Caco-2 (cell line): ENCODE data around the gene AMN1. TPM values are rescaled to one million over a fixed set of nuclear protein-coding genes. Genes with fewer than 3 reads are reported as not detected.

ENCODE experiments used
- BruUV-seq: library from RNA; stranded (reverse); fragments of 400-500 nt; replicated peaks from 2 replicates; lab custom pipeline; 2021; lab: Mats Ljungman, UMichigan
- CTCF ChIA-PET: fragments of 300-600 bp; sonication (Branson Sonifier 250); formaldehyde crosslinking; loops from one replicate; lab custom pipeline; 2022; ENCODE audit warnings: antibody characterized with exemption; lab: Charles Lee
- POLR2A ChIA-PET: fragments of 300-600 bp; sonication (Branson Sonifier 250); formaldehyde crosslinking; loops from one replicate; lab custom pipeline; 2022; ENCODE audit warnings: antibody characterized with exemption; lab: Charles Lee
- DNase-seq, 2 experiments: peaks; one replicate each; pipeline versions ENCODE4 v3.0.0 to v3.0.0-alpha.2; 2020 to 2022
- H3K27me3 ChIP-seq: replicated peaks from 2 replicates; pipeline ENCODE4 v1.6.0; 2011; ENCODE audit warnings: low read length; ENCODE audit not compliant: control insufficient read depth, insufficient read depth
- H3K36me3 ChIP-seq: 2 replicates; pipeline ENCODE4 v1.5.1; 2011; ENCODE audit warnings: low read length; ENCODE audit not compliant: control insufficient read depth, insufficient read depth
- H3K4me1 ChIP-seq: fragments of 250-450 bp; sonication (Bioruptor Pico); 2 replicates; pipeline ENCODE4 v1.5.1; 2020; ENCODE audit warnings: mild to moderate bottlenecking
- H3K4me3 ChIP-seq: 2 replicates; pipeline ENCODE4 v1.5.1; 2011; ENCODE audit warnings: low read depth, mild to moderate bottlenecking, control low read depth, low read length
- H3K9me3 ChIP-seq: fragments of 250-450 bp; sonication (Bioruptor Pico); 2 replicates; pipeline ENCODE4 v1.5.1; 2020; ENCODE audit warnings: mild to moderate bottlenecking, moderate library complexity
- H3K27ac Mint-ChIP-seq: one replicate; pipeline ENCODE4 v1.8.0; 2022; ENCODE audit warnings: mixed read lengths; ENCODE audit not compliant: unreplicated experiment
- H3K27me3 Mint-ChIP-seq: one replicate; pipeline ENCODE4 v1.8.0; 2022; ENCODE audit warnings: mixed read lengths; ENCODE audit not compliant: insufficient read depth, unreplicated experiment
- H3K36me3 Mint-ChIP-seq: one replicate; pipeline ENCODE4 v1.8.0; 2022; ENCODE audit warnings: mild to moderate bottlenecking, mixed read lengths; ENCODE audit not compliant: insufficient read depth, unreplicated experiment
- H3K4me1 Mint-ChIP-seq: one replicate; pipeline ENCODE4 v1.8.0; 2022; ENCODE audit warnings: low read depth, mixed read lengths; ENCODE audit not compliant: unreplicated experiment
- H3K4me3 Mint-ChIP-seq: one replicate; pipeline ENCODE4 v1.8.0; 2022; ENCODE audit warnings: mild to moderate bottlenecking, moderate library complexity, mixed read lengths; ENCODE audit not compliant: unreplicated experiment
- H3K9me3 Mint-ChIP-seq: one replicate; pipeline ENCODE4 v1.8.0; 2022; ENCODE audit warnings: mixed read lengths; ENCODE audit not compliant: unreplicated experiment
- intact Hi-C: fragments of 100-400 bp; cut with micrococcal nuclease; formaldehyde crosslinking; loops from one replicate; pipeline ENCODE4 v1.10.0; 2022; ENCODE audit not compliant: unreplicated experiment
- total RNA-seq: library from RNA; stranded (reverse); gene quantifications from 2 replicates; pipeline ENCODE4 v1.2.3, GENCODE V29; 2022
- TF ChIP-seq, protein P1 (sequence below), 2 experiments: fragments of 200-600 bp in 1 of 2; IDR thresholded peaks; 1 replicate in 1 of 2; 2 replicates in 1 of 2; pipeline versions ENCODE4 v1.5.1 to v1.8.0; 2011 to 2022; ENCODE audit warnings: antibody characterized with exemption in 1 of 2, control low read depth in 1 of 2, inconsistent platforms in 1 of 2, low read depth in 1 of 2, low read length in 1 of 2, mild to moderate bottlenecking in 1 of 2, moderate library complexity in 1 of 2; ENCODE audit not compliant: insufficient read depth in 1 of 2, severe bottlenecking in 1 of 2, unreplicated experiment in 1 of 2

AMN1 gene
- total RNA-seq, 1 experiment from 2014 or later = 6.2 TPM

DNA sequence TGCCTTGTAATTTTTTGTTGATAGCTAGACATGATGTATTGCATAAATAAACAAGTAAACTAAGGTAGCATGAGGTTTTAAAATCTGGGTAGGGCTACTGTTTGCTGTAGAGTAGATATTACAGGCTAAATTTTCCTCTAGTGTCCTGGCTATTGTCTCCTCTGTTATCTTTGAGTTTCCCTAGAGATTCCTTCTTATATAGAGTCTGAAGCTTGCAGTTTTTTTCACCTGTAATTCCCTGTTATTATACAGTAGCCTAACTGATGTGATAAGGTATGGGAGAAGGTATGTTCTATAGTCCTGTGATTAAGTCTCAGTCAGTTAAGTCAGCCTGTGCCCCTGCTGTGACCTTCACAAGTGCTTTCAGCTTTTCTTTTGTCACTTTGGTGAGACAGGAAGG, 59.8 kb downstream of the AMN1 start:
- ChIA-PET CTCF (no interaction called here), POLR2A (no interaction called here)

GRCh38 chr12:31664038-31664437, 64.8 kb downstream of the AMN1 start:
- CTCF ChIA-PET = interaction anchor here (2.1 kb wide), 1 partner anchor 11 kb away, joined by 7 read pairs; no protein-coding TSS in a partner anchor
- Histone ChIP-seq H3K27me3 (no peaks in the 10 kb centered on the region), H3K4me1 (no peaks in the 10 kb centered on the region), H3K4me3 (no peak overlapping the region), H3K9me3 (peaks cover 22% of the 10 kb centered on the region), H3K36me3 (no peaks in the 10 kb centered on the region)
- no peak overlapping the region for H3K27ac Mint-ChIP-seq
- TF ChIP-seq, protein P1, sequence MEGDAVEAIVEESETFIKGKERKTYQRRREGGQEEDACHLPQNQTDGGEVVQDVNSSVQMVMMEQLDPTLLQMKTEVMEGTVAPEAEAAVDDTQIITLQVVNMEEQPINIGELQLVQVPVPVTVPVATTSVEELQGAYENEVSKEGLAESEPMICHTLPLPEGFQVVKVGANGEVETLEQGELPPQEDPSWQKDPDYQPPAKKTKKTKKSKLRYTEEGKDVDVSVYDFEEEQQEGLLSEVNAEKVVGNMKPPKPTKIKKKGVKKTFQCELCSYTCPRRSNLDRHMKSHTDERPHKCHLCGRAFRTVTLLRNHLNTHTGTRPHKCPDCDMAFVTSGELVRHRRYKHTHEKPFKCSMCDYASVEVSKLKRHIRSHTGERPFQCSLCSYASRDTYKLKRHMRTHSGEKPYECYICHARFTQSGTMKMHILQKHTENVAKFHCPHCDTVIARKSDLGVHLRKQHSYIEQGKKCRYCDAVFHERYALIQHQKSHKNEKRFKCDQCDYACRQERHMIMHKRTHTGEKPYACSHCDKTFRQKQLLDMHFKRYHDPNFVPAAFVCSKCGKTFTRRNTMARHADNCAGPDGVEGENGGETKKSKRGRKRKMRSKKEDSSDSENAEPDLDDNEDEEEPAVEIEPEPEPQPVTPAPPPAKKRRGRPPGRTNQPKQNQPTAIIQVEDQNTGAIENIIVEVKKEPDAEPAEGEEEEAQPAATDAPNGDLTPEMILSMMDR (IDR thresholded peaks at IDR 0.05; ENCODE audit: insufficient read depth in 1 of 2, low read depth in 1 of 2, low read length in 1 of 2, severe bottlenecking in 1 of 2, unreplicated experiment in 1 of 2) = no peak
- BruUV-seq = no TSS peak
- no peak overlapping the region for H3K4me3 Mint-ChIP-seq
- H3K9me3 Mint-ChIP-seq = peaks cover 25% of the 10 kb centered on the region
- H3K27me3 Mint-ChIP-seq = no peaks in the 10 kb centered on the region
- no peaks in the 10 kb centered on the region for H3K4me1 Mint-ChIP-seq
- peaks cover 5% of the 10 kb centered on the region for H3K36me3 Mint-ChIP-seq
- no peak for DNase-seq
- intact Hi-C loops = no loop called here
- POLR2A ChIA-PET = no interaction called here

More for the DNA sequence above, 59.8 kb downstream of the AMN1 start:
- Mint-ChIP-seq H3K36me3 (peaks cover 5% of the 10 kb centered on the region), H3K4me1 (peaks cover 8% of the 10 kb centered on the region), H3K4me3 (no peak overlapping the region), H3K9me3 (peaks cover 32% of the 10 kb centered on the region), H3K27ac (no peak overlapping the region), H3K27me3 (no peaks in the 10 kb centered on the region)
- H3K4me3 ChIP-seq = no peak overlapping the region
- no peaks in the 10 kb centered on the region for H3K36me3 ChIP-seq
- TF ChIP-seq, protein P1 (IDR thresholded peaks at IDR 0.05; ENCODE audit: insufficient read depth in 1 of 2, low read depth in 1 of 2, low read length in 1 of 2, severe bottlenecking in 1 of 2, unreplicated experiment in 1 of 2) = no peak
- H3K9me3 ChIP-seq = peaks cover 29% of the 10 kb centered on the region
- intact Hi-C loops = no loop called here
- no peaks in the 10 kb centered on the region for H3K27me3 ChIP-seq
- BruUV-seq = no TSS peak
- no peak for DNase-seq
- peaks cover 7% of the 10 kb centered on the region; the same call in 1 of the 2 replicates for H3K4me1 ChIP-seq

GRCh38 chr12:31663576-31663975, 65.2 kb downstream of the AMN1 start:
- ChIA-PET CTCF (interaction anchor here (2.1 kb wide), 1 partner anchor 11 kb away, joined by 7 read pairs; no protein-coding TSS in a partner anchor), POLR2A (no interaction called here)
- intact Hi-C loops = no loop called here
- TF ChIP-seq, protein P1 (IDR thresholded peaks at IDR 0.05; ENCODE audit: insufficient read depth in 1 of 2, low read depth in 1 of 2, low read length in 1 of 2, severe bottlenecking in 1 of 2, unreplicated experiment in 1 of 2) = no peak
- no peak overlapping the region for H3K27ac Mint-ChIP-seq
- peaks cover 25% of the 10 kb centered on the region for H3K9me3 Mint-ChIP-seq
- Histone ChIP-seq H3K4me3 (no peak overlapping the region), H3K4me1 (no peaks in the 10 kb centered on the region), H3K36me3 (no peaks in the 10 kb centered on the region), H3K27me3 (no peaks in the 10 kb centered on the region), H3K9me3 (peaks cover 17% of the 10 kb centered on the region)
- H3K4me3 Mint-ChIP-seq = no peak overlapping the region
- no peaks in the 10 kb centered on the region for H3K27me3 Mint-ChIP-seq
- DNase-seq = no peak
- peaks cover 1% of the 10 kb centered on the region for H3K4me1 Mint-ChIP-seq
- H3K36me3 Mint-ChIP-seq = peaks cover 5% of the 10 kb centered on the region
- BruUV-seq = no TSS peak
